ENCODE measurements around the gene KRTAP29-1.

DNA sequence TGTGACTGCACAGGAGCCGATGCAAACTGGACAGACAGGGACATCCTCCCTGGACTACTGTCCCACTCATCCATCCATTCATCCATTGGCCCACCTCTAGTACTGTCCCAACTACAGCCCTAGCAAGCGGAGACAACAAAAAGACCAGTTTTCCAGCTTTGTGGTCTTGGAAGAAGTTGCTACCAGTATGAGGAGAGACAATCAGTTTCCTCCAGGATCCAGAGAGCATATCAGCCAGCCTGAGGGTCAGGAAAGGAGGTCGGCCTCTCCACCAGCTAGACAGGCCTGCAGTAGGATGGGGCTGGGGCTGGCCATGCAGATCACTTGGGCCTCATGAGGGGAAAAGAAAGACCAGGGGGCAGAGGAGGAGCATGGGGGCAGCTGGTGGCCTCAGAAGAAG is 31.2 kb upstream of the KRTAP29-1 start:
- TF ChIP-seq EP300 (IDR thresholded peaks at IDR 0.05; ENCODE audit: borderline replicate concordance) (no peak), FOXM1 (IDR thresholded peaks at IDR 0.05; ENCODE audit: borderline replicate concordance, low read depth) (no peak), RAD21 (IDR thresholded peaks at IDR 0.05; ENCODE audit: low read depth) (no peak), YY1 (IDR thresholded peaks at IDR 0.05; ENCODE audit: low read depth) (no peak), TCF12 (IDR thresholded peaks at IDR 0.05; ENCODE audit: low read depth) (no peak), TAF1 (IDR thresholded peaks at IDR 0.05; ENCODE audit: low read depth) (no peak)
- TF ChIP-seq, protein P1, sequence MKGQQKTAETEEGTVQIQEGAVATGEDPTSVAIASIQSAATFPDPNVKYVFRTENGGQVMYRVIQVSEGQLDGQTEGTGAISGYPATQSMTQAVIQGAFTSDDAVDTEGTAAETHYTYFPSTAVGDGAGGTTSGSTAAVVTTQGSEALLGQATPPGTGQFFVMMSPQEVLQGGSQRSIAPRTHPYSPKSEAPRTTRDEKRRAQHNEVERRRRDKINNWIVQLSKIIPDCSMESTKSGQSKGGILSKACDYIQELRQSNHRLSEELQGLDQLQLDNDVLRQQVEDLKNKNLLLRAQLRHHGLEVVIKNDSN (IDR thresholded peaks at IDR 0.05), result no peak
- TF ChIP-seq, protein P2, sequence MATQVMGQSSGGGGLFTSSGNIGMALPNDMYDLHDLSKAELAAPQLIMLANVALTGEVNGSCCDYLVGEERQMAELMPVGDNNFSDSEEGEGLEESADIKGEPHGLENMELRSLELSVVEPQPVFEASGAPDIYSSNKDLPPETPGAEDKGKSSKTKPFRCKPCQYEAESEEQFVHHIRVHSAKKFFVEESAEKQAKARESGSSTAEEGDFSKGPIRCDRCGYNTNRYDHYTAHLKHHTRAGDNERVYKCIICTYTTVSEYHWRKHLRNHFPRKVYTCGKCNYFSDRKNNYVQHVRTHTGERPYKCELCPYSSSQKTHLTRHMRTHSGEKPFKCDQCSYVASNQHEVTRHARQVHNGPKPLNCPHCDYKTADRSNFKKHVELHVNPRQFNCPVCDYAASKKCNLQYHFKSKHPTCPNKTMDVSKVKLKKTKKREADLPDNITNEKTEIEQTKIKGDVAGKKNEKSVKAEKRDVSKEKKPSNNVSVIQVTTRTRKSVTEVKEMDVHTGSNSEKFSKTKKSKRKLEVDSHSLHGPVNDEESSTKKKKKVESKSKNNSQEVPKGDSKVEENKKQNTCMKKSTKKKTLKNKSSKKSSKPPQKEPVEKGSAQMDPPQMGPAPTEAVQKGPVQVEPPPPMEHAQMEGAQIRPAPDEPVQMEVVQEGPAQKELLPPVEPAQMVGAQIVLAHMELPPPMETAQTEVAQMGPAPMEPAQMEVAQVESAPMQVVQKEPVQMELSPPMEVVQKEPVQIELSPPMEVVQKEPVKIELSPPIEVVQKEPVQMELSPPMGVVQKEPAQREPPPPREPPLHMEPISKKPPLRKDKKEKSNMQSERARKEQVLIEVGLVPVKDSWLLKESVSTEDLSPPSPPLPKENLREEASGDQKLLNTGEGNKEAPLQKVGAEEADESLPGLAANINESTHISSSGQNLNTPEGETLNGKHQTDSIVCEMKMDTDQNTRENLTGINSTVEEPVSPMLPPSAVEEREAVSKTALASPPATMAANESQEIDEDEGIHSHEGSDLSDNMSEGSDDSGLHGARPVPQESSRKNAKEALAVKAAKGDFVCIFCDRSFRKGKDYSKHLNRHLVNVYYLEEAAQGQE (IDR thresholded peaks at IDR 0.05; ENCODE audit: low read depth), result no peak
